Superior temporal gyrus (tissue), 1 donor: ENCODE data around the gene TDRD9.
"Not testable (repeated sequence)": the region's sequence is repeated elsewhere in the genome, so short reads cannot be mapped to it uniquely, and the experiment has no call there.

Experiments used
- DNase-seq: peaks from one replicate; pipeline ENCODE4 v3.0.0-alpha.2; 2016; ENCODE audit errors: extremely low spot score

The TDRD9 gene, protein sequence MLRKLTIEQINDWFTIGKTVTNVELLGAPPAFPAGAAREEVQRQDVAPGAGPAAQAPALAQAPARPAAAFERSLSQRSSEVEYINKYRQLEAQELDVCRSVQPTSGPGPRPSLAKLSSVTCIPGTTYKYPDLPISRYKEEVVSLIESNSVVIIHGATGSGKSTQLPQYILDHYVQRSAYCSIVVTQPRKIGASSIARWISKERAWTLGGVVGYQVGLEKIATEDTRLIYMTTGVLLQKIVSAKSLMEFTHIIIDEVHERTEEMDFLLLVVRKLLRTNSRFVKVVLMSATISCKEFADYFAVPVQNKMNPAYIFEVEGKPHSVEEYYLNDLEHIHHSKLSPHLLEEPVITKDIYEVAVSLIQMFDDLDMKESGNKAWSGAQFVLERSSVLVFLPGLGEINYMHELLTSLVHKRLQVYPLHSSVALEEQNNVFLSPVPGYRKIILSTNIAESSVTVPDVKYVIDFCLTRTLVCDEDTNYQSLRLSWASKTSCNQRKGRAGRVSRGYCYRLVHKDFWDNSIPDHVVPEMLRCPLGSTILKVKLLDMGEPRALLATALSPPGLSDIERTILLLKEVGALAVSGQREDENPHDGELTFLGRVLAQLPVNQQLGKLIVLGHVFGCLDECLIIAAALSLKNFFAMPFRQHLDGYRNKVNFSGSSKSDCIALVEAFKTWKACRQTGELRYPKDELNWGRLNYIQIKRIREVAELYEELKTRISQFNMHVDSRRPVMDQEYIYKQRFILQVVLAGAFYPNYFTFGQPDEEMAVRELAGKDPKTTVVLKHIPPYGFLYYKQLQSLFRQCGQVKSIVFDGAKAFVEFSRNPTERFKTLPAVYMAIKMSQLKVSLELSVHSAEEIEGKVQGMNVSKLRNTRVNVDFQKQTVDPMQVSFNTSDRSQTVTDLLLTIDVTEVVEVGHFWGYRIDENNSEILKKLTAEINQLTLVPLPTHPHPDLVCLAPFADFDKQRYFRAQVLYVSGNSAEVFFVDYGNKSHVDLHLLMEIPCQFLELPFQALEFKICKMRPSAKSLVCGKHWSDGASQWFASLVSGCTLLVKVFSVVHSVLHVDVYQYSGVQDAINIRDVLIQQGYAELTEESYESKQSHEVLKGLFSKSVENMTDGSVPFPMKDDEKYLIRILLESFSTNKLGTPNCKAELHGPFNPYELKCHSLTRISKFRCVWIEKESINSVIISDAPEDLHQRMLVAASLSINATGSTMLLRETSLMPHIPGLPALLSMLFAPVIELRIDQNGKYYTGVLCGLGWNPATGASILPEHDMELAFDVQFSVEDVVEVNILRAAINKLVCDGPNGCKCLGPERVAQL (N-terminal part only)

DNA sequence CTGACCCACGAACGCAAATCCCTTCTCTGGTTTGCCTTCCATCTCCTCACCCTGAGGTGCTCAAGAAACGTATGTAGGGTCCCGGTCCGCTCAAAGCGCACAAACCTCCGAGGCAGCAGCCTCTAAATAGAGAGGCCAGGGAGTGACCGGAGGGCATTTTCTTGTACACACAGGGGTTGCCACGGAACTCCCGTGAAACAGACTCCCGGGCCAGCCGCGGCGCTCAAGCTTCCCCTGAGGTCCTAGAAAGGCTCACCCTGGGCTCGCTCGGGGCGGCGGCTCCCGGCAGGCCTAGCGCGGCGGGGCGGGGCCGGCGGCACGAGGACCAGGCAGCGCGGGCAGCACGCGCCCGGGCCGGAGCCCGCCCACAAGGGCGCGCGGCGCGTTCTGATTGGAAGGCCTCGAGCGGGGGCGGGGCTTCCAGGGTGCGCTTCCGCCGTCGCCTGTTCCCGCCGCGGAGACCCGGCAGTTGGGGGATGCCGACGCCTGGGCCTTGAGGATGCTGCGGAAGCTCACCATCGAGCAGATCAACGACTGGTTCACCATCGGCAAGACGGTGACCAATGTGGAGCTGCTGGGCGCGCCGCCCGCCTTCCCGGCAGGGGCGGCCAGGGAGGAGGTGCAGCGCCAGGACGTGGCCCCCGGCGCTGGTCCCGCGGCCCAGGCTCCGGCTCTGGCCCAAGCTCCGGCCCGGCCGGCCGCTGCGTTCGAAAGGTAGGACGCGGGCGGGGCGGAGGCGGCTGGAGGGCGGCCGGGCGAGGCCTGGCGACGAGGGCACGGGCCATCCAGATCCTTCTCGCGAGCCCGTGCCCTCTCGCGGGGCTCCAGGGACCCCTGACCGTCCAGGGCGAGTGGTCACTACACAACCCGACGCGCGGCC, at the start of gene TDRD9:
TDRD9 (plus strand) TSS at position 446 of the 880 bp plus-strand sequence; CDS start at position 500, 54 bp downstream.
- DNase-seq: no peak

DNA sequence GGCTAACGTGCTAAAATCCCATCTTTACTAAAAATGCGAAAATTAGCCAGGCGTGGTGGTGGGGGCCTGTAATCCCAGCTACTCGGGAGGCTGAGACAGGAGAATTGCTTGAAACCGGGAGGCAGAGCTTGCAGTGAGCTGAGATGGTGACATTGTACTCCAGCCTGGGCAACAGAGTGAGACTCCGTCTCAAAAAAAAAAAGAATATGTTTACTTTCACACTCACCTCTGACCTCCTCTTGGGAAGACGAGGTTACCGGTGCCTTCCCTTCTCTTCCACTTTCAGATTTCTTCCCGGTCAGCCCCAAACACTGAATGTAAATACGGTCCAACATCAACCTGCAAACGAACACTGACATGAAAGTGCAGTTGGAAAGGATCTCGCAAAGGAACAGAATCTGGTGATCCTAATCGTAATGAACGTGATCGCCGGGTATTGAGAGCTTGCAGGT, 49.1 kb upstream of the TDRD9 start:
- no peak for DNase-seq

DNA sequence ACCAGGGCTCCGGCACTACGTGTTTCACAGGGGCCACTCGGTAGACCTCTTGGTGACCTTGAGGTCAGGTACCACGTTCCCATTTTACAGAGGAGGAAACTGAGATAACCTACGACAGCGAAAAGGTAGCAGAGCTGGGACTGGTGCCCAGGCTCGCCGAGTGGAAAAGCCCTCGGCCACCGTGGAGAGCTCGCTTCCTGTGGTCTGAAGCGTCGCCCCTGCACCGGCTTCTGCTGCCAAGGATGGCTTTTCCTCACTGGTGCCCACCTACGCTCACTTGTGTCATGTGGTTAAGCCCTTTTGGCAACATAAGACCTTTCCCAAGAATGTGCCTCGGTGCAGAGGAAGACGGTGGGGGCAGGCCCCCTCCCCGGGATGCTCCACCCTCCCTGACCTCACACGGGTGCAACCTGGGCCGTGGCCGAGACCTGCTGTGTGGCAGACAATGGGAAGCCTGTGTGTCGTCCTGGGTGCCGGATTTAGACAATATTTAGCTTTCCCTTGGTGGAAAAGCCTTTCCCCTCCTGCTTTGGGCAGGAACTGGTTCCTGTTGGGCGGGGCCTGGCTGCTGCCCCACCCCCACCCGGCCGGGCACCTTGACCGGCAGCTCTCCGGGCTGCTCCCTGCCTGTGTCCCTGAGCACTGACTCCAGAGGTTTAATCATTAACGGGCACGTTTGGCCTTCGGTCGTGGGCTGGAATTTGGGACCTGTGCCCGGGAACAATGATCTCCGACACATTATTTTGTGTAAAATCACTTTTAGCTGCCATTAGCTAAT, 48.5 kb upstream of the TDRD9 start:
- DNase-seq: no peak

DNA sequence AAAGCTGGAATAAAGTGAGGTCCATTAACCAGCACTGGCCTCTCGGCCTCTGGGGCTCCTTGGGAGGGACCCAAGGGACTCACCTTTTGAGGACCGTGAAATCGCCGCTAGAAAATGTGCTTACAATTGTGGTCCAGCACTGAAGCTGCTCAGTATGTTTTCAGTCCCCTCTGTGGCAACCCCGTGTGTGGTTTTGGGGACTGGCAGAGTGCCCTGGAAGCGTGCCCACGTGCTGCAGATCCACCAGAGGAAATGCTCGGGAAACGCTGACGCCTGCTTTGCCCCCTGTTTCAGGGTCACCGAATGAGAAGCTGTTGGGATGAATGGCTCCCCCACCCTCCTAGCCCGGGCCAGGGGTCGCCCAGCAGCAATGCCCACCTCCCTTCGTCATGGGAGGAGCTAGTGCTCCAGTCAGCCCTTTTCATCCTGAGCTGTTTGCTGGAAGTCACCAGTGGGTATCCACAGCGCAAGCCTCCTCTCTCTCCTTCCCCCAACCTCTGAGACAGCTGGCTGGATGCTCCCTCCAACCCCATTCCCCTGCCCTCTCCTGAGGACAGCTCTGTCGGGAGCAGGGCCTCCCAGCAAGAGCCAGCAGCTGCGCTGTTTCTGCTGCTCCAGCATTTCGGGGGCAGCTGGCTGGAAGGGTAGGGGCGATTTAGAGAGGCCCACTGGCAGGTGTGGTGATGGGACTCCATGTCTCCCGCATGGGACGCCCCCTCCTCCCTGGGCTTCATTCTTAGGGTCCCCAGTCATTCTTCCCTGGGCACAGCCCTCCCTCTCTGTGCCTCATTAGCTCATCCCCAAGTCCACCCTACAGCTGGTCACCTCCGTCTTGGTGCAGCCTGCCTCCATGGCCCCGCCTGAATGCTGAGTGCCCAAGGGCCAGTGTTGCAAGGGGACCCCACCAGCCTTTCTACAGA, 47.6 kb upstream of the TDRD9 start:
- no peak for DNase-seq

DNA sequence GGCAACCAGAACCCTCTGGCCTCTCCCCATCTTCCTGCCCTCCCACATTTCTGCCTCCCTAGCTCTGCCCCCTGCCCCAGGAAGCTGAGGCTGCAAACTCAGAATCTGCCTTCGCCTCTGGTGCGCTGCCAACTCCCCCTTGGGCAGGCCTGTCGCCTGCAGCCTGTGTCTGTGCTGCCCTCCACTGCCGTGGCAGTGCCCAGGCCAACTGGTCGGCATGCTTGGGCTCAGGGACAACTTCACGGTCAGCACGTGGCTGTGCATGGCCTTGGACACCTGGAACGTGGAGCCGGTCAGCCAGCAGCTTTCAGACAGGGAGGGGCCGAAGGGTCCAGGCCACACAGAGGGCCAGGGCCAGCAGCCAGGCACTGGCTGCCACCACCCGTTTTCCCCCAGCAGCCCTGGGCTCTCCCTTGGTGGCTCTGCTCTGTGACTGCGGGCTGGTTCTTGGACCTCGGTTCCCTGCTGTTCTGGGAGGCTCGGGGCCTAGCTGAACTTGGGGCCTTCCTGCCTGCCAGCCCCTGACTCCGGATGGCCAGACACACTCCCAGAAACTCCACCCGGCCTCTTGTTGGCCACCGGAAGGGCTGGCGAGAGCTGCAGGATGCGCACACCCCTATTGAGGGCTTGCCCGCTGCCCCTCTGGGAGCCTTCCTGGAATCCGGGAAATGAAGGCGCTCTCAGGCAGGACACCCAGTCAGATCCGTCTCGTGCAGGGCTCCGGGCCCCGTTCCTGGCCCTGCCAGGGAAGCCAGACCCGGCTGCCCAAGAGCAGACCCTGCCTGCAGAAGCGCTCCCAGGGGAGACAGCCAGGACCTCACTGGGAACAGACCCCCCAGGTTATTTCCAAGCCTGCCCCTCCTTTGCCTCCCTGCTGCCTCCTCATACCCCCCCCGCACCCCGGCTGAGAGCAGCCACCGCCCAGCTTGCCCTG, 46.7 kb upstream of the TDRD9 start:
- no peak for DNase-seq

DNA sequence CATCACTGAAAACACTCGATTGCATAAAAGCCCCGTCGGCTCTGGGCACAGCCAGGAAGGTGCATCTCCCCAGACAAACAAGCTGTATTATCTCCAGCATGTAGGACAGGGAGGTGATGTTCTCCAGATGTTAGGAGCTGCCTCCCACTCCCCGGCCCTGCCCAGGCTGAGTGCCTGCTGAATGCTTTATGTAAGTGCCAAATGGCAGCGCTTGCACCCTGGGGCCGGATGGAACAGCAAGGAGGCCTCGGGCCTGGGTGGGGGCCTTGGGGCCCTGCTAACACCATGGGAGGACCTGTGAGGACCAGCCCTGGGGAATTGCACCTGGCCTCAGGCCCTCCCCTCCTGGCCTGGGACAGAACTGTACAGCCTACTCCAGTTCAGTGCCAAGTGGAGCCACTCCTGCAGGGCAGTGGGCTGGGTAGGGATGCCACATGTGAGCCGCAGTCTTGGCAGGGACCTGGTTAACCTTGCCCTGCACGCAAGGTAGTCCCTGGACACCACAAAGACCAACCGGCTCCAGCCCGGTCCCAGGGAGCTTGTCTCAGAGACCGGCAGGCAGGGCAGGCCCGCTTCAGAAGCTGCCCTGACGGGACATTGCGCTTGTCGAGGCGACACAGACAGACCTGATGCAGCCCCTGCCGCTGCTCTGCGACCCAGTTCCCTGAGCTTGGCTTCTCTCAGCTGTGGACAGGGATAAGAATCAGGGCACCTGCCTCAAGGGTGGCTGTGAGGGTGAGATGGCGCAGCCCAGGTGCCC, 45.6 kb upstream of the TDRD9 start:
- DNase-seq: no peak

DNA sequence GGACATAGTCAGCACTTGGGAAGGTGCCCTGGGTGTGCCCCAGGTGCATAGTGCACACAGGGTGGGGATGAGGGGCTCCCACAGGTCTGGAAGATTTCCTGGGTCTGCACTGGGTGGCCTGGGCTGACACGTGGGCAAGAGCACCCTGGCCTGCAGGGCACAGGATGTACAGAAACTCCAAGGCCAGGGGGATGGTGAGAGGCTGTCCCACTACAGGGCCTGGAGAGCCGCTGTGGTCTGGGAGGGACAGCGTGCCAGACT, 45.1 kb upstream of the TDRD9 start:
- DNase-seq: no peak

DNA sequence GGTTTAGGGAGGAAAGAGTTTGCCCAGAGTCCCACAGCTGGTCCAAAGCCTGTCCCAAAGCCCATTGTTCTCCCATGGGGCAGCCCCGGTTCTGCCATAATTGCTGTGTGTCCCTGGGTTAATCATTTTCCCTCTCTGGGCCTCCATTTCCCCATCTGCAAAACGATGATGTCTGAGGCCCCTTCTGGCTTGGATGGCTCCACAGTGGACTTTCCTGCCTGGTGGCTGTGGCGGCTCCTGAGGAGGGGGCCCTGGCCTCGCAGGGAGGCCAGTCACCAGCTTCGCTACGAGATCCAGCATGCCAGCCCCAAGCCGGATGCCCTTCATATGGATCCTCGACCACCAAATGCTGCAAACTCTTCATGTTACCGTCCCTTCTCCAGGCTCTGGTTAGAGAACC, 43.4 kb upstream of the TDRD9 start:
- DNase-seq: no peak

DNA sequence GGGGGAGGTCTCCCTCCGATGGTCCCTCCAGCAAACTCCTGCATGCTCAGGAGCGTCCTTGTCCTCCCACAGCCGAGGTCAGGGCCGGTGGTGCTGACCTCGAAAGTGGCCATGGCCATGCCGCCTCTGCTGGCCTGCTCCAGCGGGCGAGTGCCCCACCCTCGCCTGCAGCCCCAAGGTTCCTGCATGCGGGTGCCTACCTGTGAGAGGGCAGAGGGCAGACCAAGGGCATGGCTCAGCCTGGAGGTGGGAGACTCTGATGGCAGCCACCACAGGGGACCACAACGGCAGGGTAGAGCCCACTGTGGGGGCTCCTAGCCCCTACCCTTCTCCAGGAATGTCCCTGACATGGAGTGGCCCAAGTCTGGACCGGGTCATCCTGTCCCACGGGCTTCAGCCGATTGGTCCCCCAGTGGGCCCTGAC, 42.7 kb upstream of the TDRD9 start:
- DNase-seq: no peak

DNA sequence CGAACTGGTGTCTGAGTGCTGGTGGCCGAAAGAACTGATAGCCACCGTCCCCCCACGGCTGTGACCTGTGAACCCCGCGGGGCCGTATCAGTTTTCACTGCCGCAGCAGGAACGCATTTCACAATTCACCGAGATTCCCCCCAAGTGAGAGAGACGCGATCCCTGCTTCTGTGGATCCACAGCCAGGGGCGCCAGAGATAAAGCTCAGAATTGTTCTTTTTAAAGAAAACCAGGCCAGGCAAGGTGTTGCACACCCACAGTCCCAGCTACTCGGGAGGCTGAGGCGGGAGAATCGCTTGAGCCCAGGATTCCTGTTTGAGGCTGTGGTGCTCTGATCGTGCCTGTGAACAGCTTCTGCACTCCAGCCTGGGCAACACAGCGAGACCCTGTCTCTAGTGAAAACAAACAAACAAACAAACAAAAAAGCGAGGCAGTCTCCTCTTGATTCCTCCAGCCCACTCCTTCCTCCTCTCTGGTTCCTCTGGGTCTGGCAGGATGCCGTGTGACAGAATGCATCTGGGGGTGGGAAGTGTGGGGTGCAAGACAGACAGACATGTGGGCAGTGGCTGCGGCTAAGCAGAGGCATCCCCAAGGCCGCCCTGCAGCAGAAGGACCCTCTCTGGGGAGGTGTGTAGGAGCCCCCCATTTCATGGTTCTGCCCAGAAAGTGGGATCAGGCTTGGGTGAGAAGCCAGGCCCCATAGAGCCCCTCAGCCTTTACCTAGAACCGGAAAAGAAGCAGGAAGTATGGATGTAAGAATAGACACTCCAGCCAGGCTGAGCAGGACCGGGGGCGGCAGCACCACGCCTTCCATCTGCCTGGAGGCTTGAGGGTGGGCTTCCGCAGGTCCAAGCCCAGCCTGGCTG, 41.7 kb upstream of the TDRD9 start:
- DNase-seq: peak; percentile 45

DNA sequence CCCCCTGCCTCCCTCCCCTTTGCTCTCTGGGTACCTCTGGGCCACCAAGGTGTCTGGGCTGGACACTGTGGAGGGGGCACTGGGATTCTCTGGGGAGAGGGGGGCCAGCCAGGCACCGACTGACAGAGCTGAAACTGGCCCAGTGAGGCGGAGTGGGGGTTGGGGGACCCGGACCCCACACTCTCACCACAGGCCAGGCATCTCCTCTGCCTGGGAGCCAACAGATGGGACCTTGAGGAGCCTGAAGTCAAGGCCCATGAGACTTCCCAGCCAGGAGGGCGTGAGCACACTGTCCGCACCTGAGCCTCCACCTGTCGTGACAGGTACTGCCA, 41.1 kb upstream of the TDRD9 start:
- DNase-seq: no peak

DNA sequence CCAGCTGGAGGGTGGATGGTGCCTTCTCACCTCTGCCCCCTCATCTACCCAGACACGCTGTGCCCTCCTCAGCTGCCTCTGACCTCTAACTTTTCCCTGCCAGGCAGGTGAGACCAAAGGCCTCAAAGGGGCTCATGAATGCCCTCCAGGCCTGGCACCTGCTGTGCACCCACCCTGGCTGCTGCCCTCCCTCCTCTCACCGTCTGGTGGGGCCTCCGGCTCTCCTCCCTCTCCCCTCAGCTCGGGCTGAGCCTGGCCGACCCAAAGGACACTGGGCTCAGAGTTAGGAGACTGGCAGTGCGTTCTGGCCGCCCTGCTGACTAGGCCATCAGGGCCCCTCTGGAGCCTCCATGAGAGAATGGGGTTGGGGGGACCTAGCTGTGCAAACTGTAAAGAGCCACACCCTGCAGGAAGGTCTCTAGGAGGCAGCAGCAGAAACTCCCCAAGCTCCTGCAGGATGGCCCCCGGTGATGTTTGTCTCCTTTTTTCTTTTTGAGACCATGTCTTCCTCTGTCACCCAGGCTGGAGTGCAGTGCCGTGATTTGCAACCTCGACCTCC, 40.6 kb upstream of the TDRD9 start:
- DNase-seq: no peak

DNA sequence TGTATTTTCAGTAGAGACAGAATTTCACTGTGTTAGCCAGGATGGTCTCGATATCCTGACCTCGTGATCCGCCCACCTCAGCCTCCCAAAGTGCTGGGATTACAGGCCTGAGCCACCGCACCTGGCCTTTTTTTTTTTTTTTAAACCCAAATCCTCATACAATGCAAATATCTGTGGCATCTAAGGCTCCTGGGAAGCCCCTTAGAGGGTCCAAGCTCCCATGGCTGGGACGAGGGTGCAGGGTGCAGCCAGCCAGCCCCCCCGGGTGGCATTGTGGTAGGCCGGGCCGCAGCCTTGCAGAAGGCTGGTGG, 39.3 kb upstream of the TDRD9 start:
- not testable (repeated sequence) for DNase-seq

DNA sequence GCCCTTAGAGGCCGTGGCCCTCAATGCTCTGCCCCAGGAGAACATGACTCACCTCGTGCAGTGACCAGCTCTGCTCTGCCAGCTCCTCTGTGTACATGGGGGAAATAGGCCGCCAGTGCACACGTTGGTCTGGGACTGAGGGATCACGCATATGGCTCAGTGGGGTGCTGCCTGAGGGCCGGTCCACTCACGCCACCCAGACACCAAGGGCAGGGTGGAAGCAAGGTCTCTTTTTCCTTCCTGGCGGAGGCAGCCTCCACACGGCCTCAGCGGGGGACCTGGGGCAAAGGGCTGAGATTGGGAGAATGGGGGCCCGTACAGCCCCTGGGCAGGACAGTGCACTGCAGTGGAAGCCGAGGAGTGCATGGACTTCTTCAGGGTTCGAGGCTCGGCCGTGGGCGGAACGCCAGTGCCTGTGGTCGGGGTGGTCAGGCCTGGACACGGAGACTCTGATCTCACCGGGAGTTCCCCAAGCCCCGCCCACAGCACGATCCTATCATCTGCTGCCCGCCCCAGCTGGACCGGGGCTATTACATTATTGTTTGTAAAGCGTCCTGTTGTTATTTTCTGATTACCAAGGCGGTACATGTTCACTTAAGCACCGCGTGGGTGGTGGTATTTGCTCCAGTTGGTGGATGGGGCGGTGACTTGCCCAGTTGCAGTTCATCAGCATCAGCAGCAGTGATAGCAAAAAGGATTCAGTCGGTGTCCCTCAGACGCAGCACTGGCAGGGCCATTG, 38.8 kb upstream of the TDRD9 start:
- no peak for DNase-seq

DNA sequence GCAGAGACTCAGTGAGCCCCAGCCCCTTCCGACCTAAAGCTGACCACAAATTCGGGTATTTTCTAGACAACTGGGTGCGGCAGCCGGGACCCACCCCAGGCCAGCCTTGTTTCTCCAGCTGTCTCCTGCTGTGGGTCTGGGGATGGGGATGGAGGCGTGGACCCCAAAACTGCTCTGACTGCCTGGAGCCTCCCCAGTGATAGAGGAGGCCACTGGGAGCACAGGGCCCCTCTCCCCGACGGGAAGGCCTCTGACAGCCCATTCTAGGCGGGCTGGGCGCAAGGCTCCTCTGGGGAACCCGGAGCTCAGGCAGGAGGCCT, 38.2 kb upstream of the TDRD9 start:
- no peak for DNase-seq
